IMR-90 (cell line): ENCODE measurements around the gene PEF1. TPM values are rescaled to one million over a fixed set of nuclear protein-coding genes. Genes with fewer than 3 reads are reported as not detected.

Experiments
- ATAC-seq: fragments of 200-7000 bp; cut with Tn5 transposase; 2 replicates; pipeline ENCODE4 v1.9.1; 2020; ENCODE audit warnings: low read depth, mild to moderate bottlenecking, moderate library complexity
- BruUV-seq: library from RNA; stranded (reverse); fragments of 400-500 nt; replicated peaks from 2 replicates; lab custom pipeline; 2021; lab: Mats Ljungman, UMichigan
- CTCF ChIA-PET: fragments of 300-600 bp; formaldehyde crosslinking; extraction: SDS; loops from one replicate; lab custom pipeline; 2021; ENCODE audit warnings: antibody characterized with exemption; lab: Yijun Ruan, JAX
- POLR2A ChIA-PET: fragments of 300-600 bp; sonication (Branson Sonifier 250); formaldehyde crosslinking; loops from one replicate; lab custom pipeline; 2022; ENCODE audit warnings: antibody characterized with exemption; ENCODE audit not compliant: unreplicated experiment; lab: Charles Lee
- DNase-seq: peaks from one replicate; pipeline ENCODE4 v3.0.0; 2013
- H2AFZ ChIP-seq: replicated peaks from 2 replicates; pipeline ENCODE3; 2013; ENCODE audit warnings: low read length, mild to moderate bottlenecking; ENCODE audit not compliant: poor library complexity
- H2AK5ac ChIP-seq: 2 replicates; pipeline ENCODE4 v1.6.1; 2013; ENCODE audit warnings: low read depth, low read length, inconsistent platforms
- H2AK9ac ChIP-seq: replicated peaks from 2 replicates; pipeline ENCODE3; 2013; ENCODE audit warnings: mild to moderate bottlenecking, low read depth, low read length, moderate library complexity; ENCODE audit not compliant: poor library complexity
- H2BK120ac ChIP-seq: 2 replicates; pipeline ENCODE4 v1.6.1; 2013; ENCODE audit warnings: low read depth, low read length, inconsistent platforms
- H2BK15ac ChIP-seq: 3 replicates; pipeline ENCODE4 v1.6.1; 2013; ENCODE audit warnings: low read depth, low read length, inconsistent platforms
- H2BK20ac ChIP-seq: 2 replicates; pipeline ENCODE4 v1.6.1; 2013; ENCODE audit warnings: low read depth, mild to moderate bottlenecking, inconsistent platforms, low read length, moderate library complexity
- H2BK5ac ChIP-seq: 2 replicates; pipeline ENCODE4 v1.6.1; 2013; ENCODE audit warnings: mild to moderate bottlenecking, low read depth, low read length, inconsistent platforms; ENCODE audit not compliant: poor library complexity, severe bottlenecking
- H3K14ac ChIP-seq: replicated peaks from 2 replicates; pipeline ENCODE4 v1.6.1; 2013; ENCODE audit warnings: low read depth, low read length, inconsistent platforms
- H3K18ac ChIP-seq: 2 replicates; pipeline ENCODE4 v1.6.1; 2013; ENCODE audit warnings: low read depth, low read length, control low read depth
- H3K23ac ChIP-seq: 2 replicates; pipeline ENCODE4 v1.6.1; 2013; ENCODE audit warnings: low read depth, low read length, inconsistent platforms
- H3K27ac ChIP-seq: 2 replicates; pipeline ENCODE4 v1.5.1; 2013; ENCODE audit warnings: mild to moderate bottlenecking, control low read depth, low read length; ENCODE audit not compliant: insufficient read depth
- H3K27me3 ChIP-seq: 2 replicates; pipeline ENCODE4 v1.6.1; 2013; ENCODE audit warnings: low read length; ENCODE audit not compliant: control insufficient read depth, insufficient read depth
- H3K36me3 ChIP-seq: 2 replicates; pipeline ENCODE4 v1.6.1; 2013; ENCODE audit warnings: low read length, mixed read lengths; ENCODE audit not compliant: control insufficient read depth, insufficient read depth
- H3K4ac ChIP-seq: 2 replicates; pipeline ENCODE4 v1.6.1; 2013; ENCODE audit warnings: low read depth, low read length, inconsistent platforms
- H3K4me1 ChIP-seq: 2 replicates; pipeline ENCODE4 v1.6.1; 2013; ENCODE audit warnings: low read length, mixed read lengths; ENCODE audit not compliant: control insufficient read depth, insufficient read depth
- H3K4me2 ChIP-seq: 2 replicates; pipeline ENCODE4 v1.6.1; 2013; ENCODE audit warnings: low read depth, mild to moderate bottlenecking, control low read depth, low read length, moderate library complexity
- H3K4me3 ChIP-seq: 2 replicates; pipeline ENCODE4 v1.5.1; 2013; ENCODE audit warnings: low read depth, mild to moderate bottlenecking, control low read depth, low read length, moderate library complexity; ENCODE audit not compliant: insufficient read depth
- H3K56ac ChIP-seq: 2 replicates; pipeline ENCODE4 v1.6.1; 2013; ENCODE audit warnings: low read length, inconsistent platforms; ENCODE audit not compliant: insufficient read depth; ENCODE audit errors: extremely low read depth
- H3K79me1 ChIP-seq, 2 experiments: 2 replicates each; pipeline ENCODE4 v1.6.1; 2013; ENCODE audit warnings: low read length in 2 of 2, inconsistent platforms in 1 of 2, low read depth in 1 of 2
- H3K9ac ChIP-seq: 2 replicates; pipeline ENCODE4 v1.6.1; 2013; ENCODE audit warnings: low read depth, low read length, control low read depth
- H3K9me1 ChIP-seq: 2 replicates; pipeline ENCODE4 v1.6.1; 2013; ENCODE audit warnings: low read length, inconsistent platforms; ENCODE audit not compliant: insufficient read depth
- H3K9me3 ChIP-seq: 2 replicates; pipeline ENCODE4 v1.6.1; 2013; ENCODE audit warnings: low read length; ENCODE audit not compliant: control insufficient read depth, insufficient read depth
- H4K20me1 ChIP-seq: 2 replicates; pipeline ENCODE4 v1.6.1; 2013; ENCODE audit warnings: low read length, inconsistent platforms; ENCODE audit not compliant: insufficient read depth
- H4K5ac ChIP-seq: 2 replicates; pipeline ENCODE4 v1.6.1; 2013; ENCODE audit warnings: mild to moderate bottlenecking, low read depth, low read length, control low read depth
- H4K8ac ChIP-seq, 2 experiments: 2 replicates each; pipeline ENCODE4 v1.6.1; 2013; ENCODE audit warnings: low read depth in 2 of 2, low read length in 2 of 2, control low read depth in 1 of 2, inconsistent platforms in 1 of 2
- H4K91ac ChIP-seq: 2 replicates; pipeline ENCODE4 v1.6.1; 2013; ENCODE audit warnings: low read depth, low read length, inconsistent platforms; ENCODE audit not compliant: insufficient read depth
- BHLHE40 ChIP-seq: fragments of 150-350 bp; IDR thresholded peaks from 2 replicates; pipeline ENCODE4 v1.6.1; 2016; ENCODE audit warnings: mild to moderate bottlenecking, low read depth, low read length
- CHD1 ChIP-seq: IDR thresholded peaks from 2 replicates; pipeline ENCODE4 v1.6.1; 2012; ENCODE audit warnings: low read depth, low read length, improper control_type of control experiment
- FOS ChIP-seq: fragments of 150-350 bp; IDR thresholded peaks from 2 replicates; pipeline ENCODE4 v1.6.1; 2016; ENCODE audit warnings: low read depth, low read length
- MAFK ChIP-seq: IDR thresholded peaks from 2 replicates; pipeline ENCODE4 v1.6.1; 2012; ENCODE audit warnings: low read depth, low read length, improper control_type of control experiment
- MAZ ChIP-seq: IDR thresholded peaks from 2 replicates; pipeline ENCODE4 v1.6.1; 2012; ENCODE audit warnings: low read depth, mild to moderate bottlenecking, low read length, improper control_type of control experiment, moderate library complexity, borderline replicate concordance
- MXI1 ChIP-seq: IDR thresholded peaks from 2 replicates; pipeline ENCODE4 v1.6.1; 2012; ENCODE audit warnings: low read depth, mild to moderate bottlenecking, low read length, moderate library complexity, borderline replicate concordance
- RCOR1 ChIP-seq: IDR thresholded peaks from 2 replicates; pipeline ENCODE4 v1.6.1; 2012; ENCODE audit warnings: mild to moderate bottlenecking, low read length, improper control_type of control experiment; ENCODE audit not compliant: insufficient replicate concordance
- RFX5 ChIP-seq: IDR thresholded peaks from 2 replicates; pipeline ENCODE4 v1.8.0; 2012; ENCODE audit warnings: low read depth, mild to moderate bottlenecking, low read length, moderate library complexity
- SMC3 ChIP-seq: fragments of 150-350 bp; IDR thresholded peaks from 2 replicates; pipeline ENCODE4 v1.6.1; 2016; ENCODE audit warnings: low read depth, mild to moderate bottlenecking, antibody characterized with exemption, low read length, moderate library complexity
- WGBS, 2 experiments: methylation state at CpG; one replicate each; pipeline versions ENCODE4 v1.1.5 to v1.1.7; 2013; ENCODE audit warnings: missing lambda C conversion rate in 2 of 2; ENCODE audit not compliant: insufficient read length in 1 of 2; ENCODE audit errors: extremely low coverage in 2 of 2; 5-methylcytosine and 5-hydroxymethylcytosine counted together
- dilution Hi-C: fragments of 300-500 bp; cut with HindIII; formaldehyde crosslinking; loops from one replicate; pipeline ENCODE4 v1.14.3; 2018; ENCODE audit warnings: low sequenced_read_pairs; ENCODE audit not compliant: unreplicated experiment
- in situ Hi-C: fragments of 300-500 bp; cut with MboI; formaldehyde crosslinking; loops from 3 replicates; pipeline ENCODE4 v1.14.3; 2019; ENCODE audit warnings: low sequenced_read_pairs, inconsistent platforms, mixed read lengths
- intact Hi-C: fragments of 100-400 bp; cut with micrococcal nuclease; formaldehyde crosslinking; loops from 2 replicates; pipeline ENCODE4 v1.10.0; 2022
- polyA plus RNA-seq, 3 experiments: library from polyadenylated mRNA; depleted of rRNA; stranded (reverse); fragments of >200 nt; gene quantifications; 2 replicates each; pipeline ENCODE4 v1.2.3, GENCODE V29; 2012; ENCODE audit warnings: low replicate concordance in 1 of 3
- total RNA-seq: library from RNA; depleted of rRNA; stranded (reverse); fragments of >200 nt; gene quantifications from 2 replicates; pipeline ENCODE4 v1.2.3, GENCODE V29; 2012
- TF ChIP-seq, protein P1 (sequence below): conservative IDR thresholded peaks from 2 replicates; pipeline ENCODE4 v1.5.1; 2012; ENCODE audit warnings: mild to moderate bottlenecking, low read depth, low read length, improper control_type of control experiment
- TF ChIP-seq, protein P2 (sequence below): fragments of 150-350 bp; IDR thresholded peaks from 2 replicates; pipeline ENCODE4 v1.6.1; 2016; ENCODE audit warnings: low read depth, mild to moderate bottlenecking, low read length, moderate library complexity, borderline replicate concordance
- TF ChIP-seq, protein P3 (sequence below): fragments of 150-350 bp; IDR thresholded peaks from 2 replicates; pipeline ENCODE4 v1.6.1; 2017; ENCODE audit warnings: mild to moderate bottlenecking, antibody characterized with exemption, low read length, low read depth

The PEF1 gene
- total and polyA plus RNA-seq, 2 of the 4 experiments (the other 2 are of a cell fraction) = 84.2 to 104 TPM

DNA sequence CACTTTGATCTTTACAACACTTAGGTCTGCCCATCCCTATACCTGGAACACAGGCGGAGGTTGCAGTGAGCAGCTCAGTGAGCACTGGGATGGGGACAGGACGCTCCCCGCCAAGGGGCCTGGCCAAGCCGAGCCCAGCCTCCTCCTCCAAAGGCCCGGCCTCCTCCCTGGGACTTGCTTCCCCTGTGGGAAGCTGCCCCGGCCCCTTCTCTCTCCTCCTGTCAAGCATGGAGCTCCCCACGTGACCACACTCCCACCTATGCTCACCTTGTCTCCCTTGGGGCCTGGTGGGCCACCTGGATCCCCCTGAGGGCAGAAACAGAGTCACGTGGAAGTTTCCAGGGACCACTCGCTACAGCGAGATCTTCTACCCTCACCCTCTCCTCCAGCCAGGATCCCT is 46.2 kb upstream of the PEF1 start:
- Histone ChIP-seq H3K9me1 (peaks cover 32% of the 10 kb centered on the region), H3K9ac (no peak overlapping the region; the same call in 1 of the 2 replicates), H3K36me3 (peaks cover 66% of the 10 kb centered on the region), H2BK20ac (peak overlapping the region; percentile 99), H2AFZ (no peak overlapping the region), H3K4ac (peak overlapping the region; percentile 97), H3K4me1 (peaks cover 44% of the 10 kb centered on the region), H2AK9ac (peak overlapping the region; percentile 85), H4K91ac (peak overlapping the region; percentile 100), H3K27me3 (no peaks in the 10 kb centered on the region), H3K56ac (no peak overlapping the region), H4K8ac (peak overlapping the region; percentile 85 to 94; a peak in 2 of 4 replicates), H2BK120ac (peak overlapping the region; percentile 100), H4K20me1 (no peaks in the 10 kb centered on the region), H3K23ac (no peak overlapping the region), H2BK5ac (peak overlapping the region; percentile 95), H2AK5ac (peak overlapping the region; percentile 100), H3K79me1 (peaks cover 11 to 74% of the 10 kb centered on the region in 2 experiments; a peak in 3 of 4 replicates), H3K4me2 (no peak overlapping the region), H3K18ac (peak overlapping the region; percentile 70), H2BK15ac (peak overlapping the region; percentile 98; the same call in 2 of the 3 replicates), H3K27ac (peak overlapping the region; percentile 87), H3K4me3 (no peak overlapping the region), H4K5ac (peak overlapping the region; percentile 52; the same call in 1 of the 2 replicates), H3K9me3 (no peaks in the 10 kb centered on the region), H3K14ac (peak overlapping the region; percentile 95)
- no peak for DNase-seq
- TF ChIP-seq, protein P1, sequence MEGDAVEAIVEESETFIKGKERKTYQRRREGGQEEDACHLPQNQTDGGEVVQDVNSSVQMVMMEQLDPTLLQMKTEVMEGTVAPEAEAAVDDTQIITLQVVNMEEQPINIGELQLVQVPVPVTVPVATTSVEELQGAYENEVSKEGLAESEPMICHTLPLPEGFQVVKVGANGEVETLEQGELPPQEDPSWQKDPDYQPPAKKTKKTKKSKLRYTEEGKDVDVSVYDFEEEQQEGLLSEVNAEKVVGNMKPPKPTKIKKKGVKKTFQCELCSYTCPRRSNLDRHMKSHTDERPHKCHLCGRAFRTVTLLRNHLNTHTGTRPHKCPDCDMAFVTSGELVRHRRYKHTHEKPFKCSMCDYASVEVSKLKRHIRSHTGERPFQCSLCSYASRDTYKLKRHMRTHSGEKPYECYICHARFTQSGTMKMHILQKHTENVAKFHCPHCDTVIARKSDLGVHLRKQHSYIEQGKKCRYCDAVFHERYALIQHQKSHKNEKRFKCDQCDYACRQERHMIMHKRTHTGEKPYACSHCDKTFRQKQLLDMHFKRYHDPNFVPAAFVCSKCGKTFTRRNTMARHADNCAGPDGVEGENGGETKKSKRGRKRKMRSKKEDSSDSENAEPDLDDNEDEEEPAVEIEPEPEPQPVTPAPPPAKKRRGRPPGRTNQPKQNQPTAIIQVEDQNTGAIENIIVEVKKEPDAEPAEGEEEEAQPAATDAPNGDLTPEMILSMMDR = no peak
- TF ChIP-seq, protein P2, sequence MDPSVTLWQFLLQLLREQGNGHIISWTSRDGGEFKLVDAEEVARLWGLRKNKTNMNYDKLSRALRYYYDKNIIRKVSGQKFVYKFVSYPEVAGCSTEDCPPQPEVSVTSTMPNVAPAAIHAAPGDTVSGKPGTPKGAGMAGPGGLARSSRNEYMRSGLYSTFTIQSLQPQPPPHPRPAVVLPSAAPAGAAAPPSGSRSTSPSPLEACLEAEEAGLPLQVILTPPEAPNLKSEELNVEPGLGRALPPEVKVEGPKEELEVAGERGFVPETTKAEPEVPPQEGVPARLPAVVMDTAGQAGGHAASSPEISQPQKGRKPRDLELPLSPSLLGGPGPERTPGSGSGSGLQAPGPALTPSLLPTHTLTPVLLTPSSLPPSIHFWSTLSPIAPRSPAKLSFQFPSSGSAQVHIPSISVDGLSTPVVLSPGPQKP = no peak
- TF ChIP-seq BHLHE40 = no peak
- no peak for TF ChIP-seq RCOR1
- TF ChIP-seq MXI1 = no peak
- TF ChIP-seq RFX5 = no peak
- no peak for TF ChIP-seq MAZ
- no peak for TF ChIP-seq FOS
- no peak for TF ChIP-seq CHD1
- no peak for TF ChIP-seq MAFK
- TF ChIP-seq, protein P3, sequence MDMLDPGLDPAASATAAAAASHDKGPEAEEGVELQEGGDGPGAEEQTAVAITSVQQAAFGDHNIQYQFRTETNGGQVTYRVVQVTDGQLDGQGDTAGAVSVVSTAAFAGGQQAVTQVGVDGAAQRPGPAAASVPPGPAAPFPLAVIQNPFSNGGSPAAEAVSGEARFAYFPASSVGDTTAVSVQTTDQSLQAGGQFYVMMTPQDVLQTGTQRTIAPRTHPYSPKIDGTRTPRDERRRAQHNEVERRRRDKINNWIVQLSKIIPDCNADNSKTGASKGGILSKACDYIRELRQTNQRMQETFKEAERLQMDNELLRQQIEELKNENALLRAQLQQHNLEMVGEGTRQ = no peak
- TF ChIP-seq SMC3 = no peak
- dilution Hi-C loops = no loop called here
- in situ Hi-C loops = no loop called here
- no TSS peak for BruUV-seq
- CTCF ChIA-PET = no interaction called here
- ATAC-seq = no peak
- POLR2A ChIA-PET = interaction anchor here (0.5 kb wide), 1 partner anchor 14 kb away, joined by 3 read pairs; no protein-coding TSS in a partner anchor
- intact Hi-C loops = no loop called here
- WGBS, 2 experiments = 88% methylated on average over 5 of the region's 10 CpGs; no CpG with 5 or more reads in 1 of the 2 experiments
